GM21526 (cell line): Measurements from ENCODE around the gene MPDZ.

ENCODE experiments used
- ATAC-seq: cut with Tn5 transposase; IDR thresholded peaks from one replicate; pipeline ENCODE4 v1.9.1; 2021; ENCODE audit warnings: moderate library complexity; ENCODE audit not compliant: unreplicated experiment, low FRiP score

MPDZ gene, protein sequence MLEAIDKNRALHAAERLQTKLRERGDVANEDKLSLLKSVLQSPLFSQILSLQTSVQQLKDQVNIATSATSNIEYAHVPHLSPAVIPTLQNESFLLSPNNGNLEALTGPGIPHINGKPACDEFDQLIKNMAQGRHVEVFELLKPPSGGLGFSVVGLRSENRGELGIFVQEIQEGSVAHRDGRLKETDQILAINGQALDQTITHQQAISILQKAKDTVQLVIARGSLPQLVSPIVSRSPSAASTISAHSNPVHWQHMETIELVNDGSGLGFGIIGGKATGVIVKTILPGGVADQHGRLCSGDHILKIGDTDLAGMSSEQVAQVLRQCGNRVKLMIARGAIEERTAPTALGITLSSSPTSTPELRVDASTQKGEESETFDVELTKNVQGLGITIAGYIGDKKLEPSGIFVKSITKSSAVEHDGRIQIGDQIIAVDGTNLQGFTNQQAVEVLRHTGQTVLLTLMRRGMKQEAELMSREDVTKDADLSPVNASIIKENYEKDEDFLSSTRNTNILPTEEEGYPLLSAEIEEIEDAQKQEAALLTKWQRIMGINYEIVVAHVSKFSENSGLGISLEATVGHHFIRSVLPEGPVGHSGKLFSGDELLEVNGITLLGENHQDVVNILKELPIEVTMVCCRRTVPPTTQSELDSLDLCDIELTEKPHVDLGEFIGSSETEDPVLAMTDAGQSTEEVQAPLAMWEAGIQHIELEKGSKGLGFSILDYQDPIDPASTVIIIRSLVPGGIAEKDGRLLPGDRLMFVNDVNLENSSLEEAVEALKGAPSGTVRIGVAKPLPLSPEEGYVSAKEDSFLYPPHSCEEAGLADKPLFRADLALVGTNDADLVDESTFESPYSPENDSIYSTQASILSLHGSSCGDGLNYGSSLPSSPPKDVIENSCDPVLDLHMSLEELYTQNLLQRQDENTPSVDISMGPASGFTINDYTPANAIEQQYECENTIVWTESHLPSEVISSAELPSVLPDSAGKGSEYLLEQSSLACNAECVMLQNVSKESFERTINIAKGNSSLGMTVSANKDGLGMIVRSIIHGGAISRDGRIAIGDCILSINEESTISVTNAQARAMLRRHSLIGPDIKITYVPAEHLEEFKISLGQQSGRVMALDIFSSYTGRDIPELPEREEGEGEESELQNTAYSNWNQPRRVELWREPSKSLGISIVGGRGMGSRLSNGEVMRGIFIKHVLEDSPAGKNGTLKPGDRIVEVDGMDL (N-terminal part only)

DNA sequence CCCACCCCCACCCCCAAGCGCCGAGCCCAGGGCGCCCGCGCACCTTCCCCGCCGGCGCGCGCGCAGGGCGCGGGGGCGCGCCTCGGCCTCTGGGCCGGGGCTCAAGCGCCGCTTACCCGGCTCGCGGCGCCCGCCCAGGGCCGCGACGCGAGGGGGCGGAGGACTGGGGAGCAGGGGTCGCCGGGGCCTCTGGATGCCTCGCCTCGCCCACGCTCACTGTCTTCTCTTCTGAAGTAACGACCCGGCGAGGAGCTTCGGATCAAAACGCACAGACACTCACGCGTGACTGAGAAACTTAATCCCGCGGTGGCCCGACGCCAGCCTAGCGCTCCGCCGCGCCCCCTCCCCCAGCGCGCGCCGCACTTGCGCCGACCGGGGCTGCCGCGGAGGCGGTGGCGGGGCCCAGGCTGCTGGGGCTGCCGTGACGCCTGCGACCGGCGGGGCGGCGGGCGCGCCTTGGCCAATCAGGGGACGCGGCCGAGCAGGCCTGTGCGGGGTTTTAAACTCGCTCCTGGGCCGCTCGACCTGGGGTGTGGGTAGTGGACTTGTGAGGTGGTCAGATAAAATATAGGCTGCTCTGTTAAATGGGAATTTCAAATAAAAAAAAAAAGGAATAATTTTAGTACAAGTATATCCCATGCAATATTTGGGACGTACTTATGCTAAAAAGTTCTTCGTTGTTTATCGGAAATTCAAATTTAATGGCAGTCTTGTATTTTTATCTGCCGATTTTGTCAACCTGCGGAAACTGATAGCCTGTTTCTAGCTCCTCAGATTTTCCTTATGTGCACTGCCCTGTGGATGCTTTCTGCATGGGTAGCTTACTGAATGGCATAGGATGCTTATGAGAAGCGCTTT, at the start of gene MPDZ:
MPDZ (minus strand) TSS at position 409 of the 858 bp plus-strand sequence. CDS start 29,377 bp downstream, outside the sequence.
- ATAC-seq, result no peak

DNA sequence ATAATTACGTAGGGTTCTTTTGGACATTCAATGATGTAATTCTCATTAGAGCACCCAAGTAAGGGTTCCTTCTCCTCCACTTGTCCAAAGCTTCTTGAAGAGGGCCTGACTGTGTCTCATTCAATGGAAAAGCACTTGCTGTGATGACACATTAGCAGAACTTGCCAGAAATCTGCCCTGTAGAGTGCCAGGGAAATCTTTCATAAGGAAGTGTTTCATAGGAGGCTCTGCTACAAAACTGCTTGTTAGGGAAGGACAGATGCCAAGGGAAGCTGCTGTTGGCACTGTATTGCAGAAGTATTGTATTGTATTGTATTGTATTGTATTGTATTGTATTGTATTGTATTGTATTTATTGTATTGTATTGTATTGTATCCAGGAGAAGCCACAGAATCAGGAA, 45.5 kb upstream of the MPDZ start:
- no peak for ATAC-seq

DNA sequence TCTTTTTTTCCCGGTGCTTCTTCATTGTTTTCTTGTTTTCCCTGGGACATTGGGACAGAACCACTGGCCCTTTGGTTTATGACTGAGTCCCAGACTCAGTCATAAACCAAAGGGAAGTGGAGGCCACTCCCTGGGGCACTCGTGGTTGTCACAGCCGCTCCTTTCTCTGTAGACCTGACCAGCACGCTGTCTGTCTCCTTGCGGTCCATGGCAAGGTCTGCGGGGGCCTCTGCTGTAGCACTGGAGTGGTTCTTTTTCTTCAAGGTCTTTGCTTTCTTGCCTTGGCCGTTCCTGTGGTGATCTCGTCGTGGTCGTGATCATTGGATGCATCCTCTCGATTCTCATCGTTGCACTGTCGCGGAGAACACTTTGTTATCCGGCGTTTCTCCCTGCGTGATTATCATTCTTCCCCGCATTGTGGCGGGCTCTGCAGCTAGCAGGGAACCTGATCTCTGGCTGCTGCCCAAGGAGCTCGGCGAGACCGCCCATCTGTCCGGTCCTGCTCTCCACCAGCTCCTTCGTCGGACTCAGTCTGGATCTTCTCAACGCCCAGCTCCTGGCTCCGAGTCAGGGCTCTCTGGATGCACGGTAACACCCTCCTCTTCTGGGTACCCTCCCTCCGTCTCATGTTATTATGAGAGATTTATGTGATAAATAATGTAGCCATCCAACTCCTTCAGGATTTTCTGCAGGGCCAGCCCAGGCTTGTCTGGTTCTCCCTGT, 43.5 kb upstream of the MPDZ start:
- ATAC-seq, result no peak

DNA sequence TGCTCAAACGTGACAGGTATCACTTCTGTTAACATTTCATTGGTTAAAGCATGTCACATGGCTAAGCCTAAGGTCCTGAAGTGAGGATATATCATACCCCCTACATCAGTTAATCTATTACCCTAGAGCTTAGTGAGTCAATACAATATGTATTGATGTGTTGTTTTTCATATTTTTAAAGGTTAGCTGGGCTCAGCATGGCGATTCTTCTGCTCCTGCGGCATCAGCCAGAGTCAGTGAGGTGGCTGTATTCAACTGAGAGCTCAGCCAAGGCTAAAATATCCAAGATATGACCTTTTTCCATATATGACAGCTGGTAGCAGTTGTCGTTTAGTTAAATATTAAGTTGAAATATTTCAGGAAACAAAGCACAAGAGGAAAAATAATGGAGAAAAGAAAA, 38.5 kb upstream of the MPDZ start:
- no peak for ATAC-seq

DNA sequence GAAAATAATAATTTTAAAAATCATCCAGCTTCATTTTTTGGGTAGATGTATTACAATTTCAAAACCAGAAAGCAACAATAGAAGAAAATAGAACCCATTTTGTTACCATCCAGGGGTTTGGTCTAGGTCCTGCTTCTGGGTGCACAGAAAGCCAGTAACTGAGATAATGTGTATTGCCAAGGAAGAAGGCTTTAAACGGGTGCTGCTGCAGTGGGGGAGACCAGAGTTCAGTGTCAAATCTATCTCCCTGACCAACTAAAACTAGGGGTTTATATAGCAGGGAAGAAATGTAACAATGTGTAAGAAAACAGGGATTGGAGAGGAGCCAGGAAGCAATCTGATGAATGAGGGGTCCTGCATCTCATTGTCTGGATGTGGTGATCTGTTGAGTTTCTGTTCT, 17.5 kb upstream of the MPDZ start:
- ATAC-seq, result no peak

DNA sequence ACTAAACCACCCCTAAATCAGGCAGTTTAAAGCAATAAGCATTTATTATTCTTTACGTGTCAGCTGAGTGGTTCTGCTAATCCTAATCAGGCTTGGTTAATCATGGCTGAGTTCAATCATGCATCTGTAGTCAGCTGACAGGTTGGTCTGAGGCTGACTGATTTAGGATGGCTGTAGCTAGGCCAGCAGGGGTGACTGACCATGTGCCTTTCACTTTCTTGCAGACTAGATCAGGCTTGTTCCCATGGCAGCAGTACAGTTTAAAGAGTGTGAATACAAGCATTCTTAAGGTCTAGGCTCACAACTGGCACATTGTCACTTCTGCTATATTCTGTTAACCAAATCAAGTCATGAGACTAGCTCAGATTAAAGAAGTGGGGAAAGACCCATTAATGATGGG, 16.1 kb upstream of the MPDZ start:
- no peak for ATAC-seq

DNA sequence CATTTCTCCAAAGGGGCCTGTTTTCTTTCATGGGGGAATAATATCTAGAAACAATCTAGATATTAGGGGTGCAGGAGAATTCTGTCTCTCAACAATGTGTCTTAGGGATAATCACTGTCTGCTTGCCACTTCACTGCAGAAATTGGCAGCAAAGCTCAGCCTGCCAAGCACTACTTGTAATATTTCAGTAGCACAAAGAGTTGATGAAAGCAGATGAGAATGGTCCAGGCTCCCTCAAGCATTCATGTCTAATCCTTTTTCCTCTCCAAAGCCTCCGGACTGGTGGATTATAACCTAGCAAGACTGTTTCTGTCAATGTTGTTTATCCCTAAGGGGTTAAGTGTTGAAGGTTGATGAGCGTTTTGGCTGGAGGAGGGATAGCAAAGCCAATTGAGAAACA, 13.3 kb upstream of the MPDZ start:
- ATAC-seq, result no peak

DNA sequence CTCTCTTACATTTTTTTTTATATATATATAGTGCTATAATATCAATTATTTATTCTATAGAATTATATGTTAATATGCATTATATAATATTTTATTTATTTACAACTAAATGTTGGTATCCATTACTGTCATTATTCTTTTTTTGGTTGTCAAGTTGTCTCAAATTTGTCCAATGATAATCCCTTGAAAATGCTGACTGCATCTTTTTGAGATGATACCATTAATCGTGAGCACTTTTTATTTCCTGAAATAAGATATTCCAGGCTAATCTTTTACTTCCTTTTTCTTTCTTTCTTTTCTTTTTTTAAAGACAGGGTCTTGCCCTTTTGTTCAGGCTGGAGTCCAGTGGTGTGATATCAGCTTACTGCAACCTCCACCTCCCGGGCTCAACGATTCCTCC, 12.7 kb upstream of the MPDZ start:
- no peak for ATAC-seq

DNA sequence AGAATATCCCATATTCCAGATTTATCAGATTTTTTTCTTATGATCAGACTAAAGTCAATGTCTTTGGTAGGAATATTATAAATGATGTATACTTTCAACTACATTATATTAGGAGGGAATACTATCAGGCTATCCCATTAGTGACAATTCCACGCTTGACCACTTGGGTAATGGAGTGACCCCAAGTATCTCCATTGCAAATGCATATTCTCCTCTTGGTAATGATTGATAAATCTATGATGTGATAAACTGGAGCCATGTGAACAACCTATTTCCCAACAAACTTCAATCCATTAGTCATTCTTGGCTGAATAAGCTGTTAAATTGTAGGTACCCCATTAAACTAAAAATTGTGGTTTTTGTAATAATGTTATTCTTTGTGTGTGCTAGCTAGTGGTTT, 12.2 kb upstream of the MPDZ start:
- no peak for ATAC-seq

DNA sequence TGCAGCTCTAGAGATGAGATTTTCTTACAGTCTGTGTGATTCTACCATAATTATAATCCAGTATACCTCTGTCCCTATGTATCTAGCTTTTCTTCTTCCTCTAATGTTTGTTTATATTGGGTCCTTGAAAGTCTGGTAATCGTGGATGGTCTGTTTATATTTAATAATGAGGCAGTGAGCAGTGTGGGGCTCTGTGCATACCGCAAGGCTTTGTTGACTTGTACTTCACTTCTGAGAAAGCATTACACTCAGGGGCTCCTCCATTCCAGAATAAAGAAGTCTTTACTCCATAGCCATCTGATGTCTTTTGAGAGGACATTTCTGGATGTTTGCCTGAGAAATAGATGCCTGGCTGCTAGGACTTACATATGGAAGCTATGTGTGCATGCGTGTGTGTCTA, 4.5 kb upstream of the MPDZ start:
- no peak for ATAC-seq

DNA sequence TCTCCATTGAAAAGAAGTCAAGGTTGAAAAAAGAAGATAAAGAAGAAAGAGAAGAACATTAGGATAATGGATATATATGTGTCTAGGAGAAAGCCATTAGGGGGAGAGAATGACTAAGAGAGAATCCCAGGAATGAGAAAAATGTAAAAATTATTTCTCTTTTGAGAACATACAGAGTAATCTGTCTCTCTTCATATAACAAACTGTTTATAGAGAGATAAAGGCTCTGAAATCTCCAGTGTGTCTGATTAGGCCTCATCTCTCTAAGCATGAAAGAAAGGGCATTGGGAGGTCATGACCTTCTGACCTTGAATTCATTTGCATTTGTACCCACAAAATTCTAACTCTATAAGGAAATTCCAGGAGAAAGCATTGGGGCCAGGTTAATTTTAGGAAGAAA, 3.5 kb upstream of the MPDZ start:
- ATAC-seq, result no peak

DNA sequence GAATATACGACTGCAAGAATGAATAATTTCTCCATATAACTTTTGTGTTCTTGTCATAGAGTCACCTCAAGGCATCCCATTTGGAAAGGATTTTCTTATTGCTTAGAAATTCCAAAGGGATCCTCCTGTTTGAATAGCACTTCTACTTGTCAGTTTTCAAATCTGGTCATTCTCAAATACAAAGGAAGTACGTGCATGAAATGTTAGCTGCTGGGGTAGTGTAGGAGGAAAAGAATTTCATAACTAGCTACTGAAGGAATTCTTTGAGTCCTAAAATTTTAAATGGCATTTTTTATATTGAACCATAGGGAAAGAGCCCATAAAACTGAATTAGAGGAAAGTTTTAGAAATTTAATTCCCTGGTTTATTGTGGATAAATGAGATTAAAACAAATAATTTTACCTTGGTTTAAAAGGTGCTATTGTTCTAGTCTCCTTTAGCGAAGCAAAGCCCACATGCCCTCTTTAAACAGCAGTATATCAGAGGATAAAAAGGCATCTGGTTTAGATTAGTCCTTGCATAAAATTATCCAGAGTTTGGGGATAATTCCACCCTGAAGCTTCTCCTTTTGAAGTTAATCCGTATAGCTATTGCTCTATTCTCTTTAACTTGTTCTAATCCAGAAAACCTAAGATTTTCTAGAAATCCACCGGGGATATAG, 2.0 kb upstream of the MPDZ start:
- ATAC-seq, result no peak

DNA sequence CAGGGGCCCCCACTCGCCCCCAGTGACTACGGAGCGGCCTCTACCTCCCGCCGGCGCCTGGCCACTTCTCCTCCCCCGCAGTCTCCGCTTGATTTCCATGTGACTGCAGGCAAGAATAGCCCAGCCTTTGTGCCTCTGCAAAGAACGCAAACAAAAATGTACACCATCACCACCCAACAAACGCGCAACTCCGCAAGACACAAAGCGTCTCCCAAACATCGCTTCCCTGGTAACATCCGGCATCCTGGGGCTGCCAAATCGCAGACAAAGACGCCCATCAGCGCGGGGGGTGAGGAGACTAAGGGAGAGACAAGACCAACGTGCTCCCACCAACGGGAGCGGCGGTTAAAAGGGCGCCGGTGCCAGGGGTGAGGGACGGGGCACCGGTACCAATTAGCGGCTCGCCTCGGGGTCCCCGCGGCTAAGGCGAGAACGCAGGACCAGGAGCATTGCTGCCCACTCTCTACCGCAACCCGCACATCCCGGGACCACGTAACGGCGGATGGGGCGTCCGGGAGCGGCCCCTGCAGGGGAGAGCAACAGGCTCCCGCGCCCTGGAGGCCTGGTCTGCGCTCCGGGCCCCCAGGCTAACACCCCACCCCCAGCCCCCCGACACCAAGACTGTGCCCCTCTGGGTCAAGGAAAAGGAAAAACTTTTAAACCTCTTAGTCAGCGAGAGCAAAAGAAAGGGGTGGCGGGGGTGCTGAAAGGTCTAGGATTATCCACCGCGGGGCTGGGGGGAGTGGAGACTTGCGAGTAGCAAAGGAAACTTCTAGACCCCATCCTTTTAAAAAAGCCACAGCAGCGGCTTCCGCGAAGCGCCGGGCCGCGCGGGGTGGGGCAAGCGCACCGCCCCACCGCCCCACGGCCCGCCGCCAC, 885 bp downstream of the MPDZ start:
- ATAC-seq, result no peak

DNA sequence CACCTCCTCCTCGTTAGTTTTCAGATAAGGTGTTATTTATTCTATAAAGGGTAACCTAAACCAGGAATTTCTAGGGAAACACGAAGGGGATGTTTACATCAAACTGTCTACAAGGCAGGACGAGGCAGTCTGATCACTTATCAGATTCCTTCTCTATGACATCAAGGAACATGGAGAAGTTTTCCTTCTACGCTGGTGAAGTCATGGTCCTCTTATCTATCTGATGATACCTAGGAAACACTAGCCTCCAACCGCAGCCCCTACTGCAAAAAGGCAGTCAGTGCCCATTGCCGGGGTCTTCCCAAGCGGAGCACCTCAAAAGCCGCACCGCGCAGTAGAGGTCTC, 1.5 kb downstream of the MPDZ start:
- no peak for ATAC-seq

DNA sequence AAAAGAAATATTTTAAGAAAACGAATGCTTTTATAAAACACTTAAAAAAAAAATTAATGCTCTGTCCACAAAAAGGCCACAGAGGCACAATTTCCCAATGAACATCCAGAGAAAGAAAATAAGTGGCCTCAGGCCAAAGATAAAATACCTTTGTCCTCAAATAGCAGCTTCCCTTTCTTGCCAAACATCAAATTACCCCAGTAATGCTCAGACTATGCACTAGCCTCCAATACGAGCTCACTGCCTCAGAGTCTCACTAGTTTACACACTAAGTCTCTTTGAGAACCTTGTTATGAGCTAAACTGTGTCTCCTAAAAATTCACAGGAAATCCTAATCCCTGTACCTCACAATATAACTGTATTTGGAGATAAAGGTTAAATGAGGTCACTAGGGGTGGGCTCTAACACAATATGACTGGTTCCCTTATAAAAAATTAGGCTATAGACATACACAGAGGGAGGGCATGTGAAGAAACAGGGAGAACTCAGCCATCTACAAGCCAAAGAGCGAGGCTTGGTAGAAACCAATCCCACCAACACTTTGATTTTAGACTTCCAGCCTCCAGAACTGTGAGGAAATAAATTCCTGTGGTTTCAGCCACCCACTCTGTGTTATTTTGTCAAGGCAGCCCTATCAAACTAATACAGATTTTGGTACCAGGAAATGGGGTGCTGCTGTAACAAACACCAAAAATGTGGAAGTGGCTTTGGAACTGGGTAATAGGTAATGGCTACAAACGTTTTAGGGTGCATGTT, 4.4 kb downstream of the MPDZ start:
- ATAC-seq, result no peak

DNA sequence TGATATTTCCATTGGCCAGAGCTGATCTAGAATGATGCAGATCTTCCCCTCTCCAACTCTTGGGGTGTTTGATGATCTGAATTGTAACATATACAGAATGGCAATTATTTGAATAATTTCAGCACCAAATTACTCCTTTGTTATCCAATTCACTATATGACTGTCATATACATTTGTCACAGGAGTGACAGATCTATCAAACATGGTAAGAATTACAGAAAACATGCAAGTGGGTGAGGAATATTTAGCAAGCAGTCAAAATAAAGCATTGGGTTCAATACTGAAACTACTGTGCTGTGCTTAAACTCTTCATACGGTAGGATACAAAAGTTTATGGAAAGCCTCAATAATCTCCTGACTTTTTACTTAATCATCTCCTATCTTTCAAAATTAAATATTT, 8.8 kb downstream of the MPDZ start:
- no peak for ATAC-seq
